ENCODE data around the gene RAPGEFL1. TPM values are rescaled to one million over a fixed set of nuclear protein-coding genes. Genes with fewer than 3 reads are reported as not detected.
"Not testable (repeated sequence)": the region's sequence is repeated elsewhere in the genome, so short reads cannot be mapped to it uniquely, and the experiment has no call there.

Gene RAPGEFL1
- total RNA-seq, 3 donors from 2014 or later: 5.7 to 6.7 (median 6.1) TPM

DNA sequence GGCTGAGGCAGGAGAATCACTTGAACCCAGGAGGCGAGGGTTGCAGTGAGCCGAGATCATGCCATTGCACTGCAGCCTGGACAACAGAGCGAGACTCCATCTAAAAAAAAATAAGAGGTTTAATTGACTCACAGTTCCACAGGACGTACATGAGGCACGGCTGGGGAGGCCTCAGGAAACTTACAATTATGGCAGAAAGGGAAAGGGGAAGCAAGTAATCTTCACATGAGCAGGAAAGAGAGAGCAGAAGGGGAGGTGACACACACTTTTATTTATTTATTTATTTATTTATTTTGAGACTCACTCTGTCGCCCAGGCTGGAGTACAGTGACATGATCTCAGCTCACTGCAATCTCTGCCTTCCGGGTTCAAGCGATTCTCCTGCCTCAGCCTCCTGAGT is 28.9 kb downstream of the RAPGEFL1 start:
- not testable (repeated sequence) for H3K4me1 Mint-ChIP-seq (ENCODE audit: low read depth); H3K36me3 Mint-ChIP-seq (ENCODE audit: insufficient read depth); DNase-seq; ATAC-seq; H3K9me3 Mint-ChIP-seq; H3K27me3 Mint-ChIP-seq (ENCODE audit: low read depth); H3K4me3 Mint-ChIP-seq

DNA sequence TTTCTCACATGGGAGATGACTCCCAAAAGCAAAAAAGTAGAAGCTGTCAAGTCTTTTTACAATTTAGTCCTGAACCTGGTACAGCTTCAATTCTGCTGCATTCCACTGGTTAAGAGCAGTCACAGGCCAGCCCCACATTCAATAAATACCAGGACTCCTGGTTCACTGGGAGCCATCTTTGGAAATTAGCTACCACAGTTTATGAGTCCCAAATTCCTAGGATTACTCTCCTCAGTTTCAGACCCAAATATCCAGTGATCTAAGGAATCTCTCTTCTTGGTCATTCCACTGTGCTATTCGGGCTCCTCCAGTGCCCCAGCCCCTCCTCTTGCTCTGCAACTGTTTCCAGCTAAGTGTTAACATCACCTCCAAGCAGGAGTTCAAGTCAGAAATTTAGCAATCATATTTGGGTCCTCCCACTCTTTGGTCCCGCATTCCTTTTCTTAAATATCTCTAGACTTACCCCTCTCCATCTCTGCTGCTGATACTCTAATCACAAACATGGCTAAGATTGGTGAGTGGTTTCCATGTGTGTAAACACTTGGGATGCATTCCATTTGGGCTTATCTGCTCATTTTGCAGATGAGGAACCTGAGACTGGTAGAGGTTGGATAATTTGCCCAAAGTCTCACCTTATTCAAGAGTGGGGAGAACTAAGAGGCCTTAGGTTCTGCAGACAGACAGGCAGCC is 32.3 kb downstream of the RAPGEFL1 start:
- Mint-ChIP-seq H3K27me3 (ENCODE audit: low read depth) (no peaks in the 10 kb centered on the region), H3K36me3 (ENCODE audit: insufficient read depth) (no peaks in the 10 kb centered on the region), H3K9me3 (no peaks in the 10 kb centered on the region), H3K4me1 (ENCODE audit: low read depth) (no peaks in the 10 kb centered on the region), H3K4me3 (no peak overlapping the region)
- no peak for DNase-seq
- ATAC-seq: no peak

DNA sequence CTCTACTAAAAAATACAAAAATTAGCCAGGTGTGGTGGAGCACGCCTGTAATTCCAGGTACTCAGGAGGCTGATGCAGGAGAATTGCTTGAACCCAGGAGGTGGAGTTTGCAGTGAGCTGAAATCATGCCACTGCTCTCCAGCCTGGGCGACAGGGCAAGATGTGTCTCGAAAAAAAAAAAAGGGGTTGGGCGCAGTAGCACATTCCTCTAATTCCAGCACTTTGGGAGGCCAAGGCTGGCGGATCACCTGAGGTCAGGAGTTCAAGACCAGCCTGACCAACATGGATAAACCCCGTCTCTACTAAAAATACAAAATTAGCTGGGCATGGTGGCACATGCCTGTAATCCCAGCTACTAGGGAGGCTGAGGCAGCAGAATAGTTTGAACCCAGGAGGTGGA is 36.6 kb downstream of the RAPGEFL1 start:
- DNase-seq; H3K27me3 Mint-ChIP-seq (ENCODE audit: low read depth); H3K9me3 Mint-ChIP-seq; ATAC-seq; H3K4me3 Mint-ChIP-seq; H3K4me1 Mint-ChIP-seq (ENCODE audit: low read depth); H3K36me3 Mint-ChIP-seq (ENCODE audit: insufficient read depth): not testable (repeated sequence)

DNA sequence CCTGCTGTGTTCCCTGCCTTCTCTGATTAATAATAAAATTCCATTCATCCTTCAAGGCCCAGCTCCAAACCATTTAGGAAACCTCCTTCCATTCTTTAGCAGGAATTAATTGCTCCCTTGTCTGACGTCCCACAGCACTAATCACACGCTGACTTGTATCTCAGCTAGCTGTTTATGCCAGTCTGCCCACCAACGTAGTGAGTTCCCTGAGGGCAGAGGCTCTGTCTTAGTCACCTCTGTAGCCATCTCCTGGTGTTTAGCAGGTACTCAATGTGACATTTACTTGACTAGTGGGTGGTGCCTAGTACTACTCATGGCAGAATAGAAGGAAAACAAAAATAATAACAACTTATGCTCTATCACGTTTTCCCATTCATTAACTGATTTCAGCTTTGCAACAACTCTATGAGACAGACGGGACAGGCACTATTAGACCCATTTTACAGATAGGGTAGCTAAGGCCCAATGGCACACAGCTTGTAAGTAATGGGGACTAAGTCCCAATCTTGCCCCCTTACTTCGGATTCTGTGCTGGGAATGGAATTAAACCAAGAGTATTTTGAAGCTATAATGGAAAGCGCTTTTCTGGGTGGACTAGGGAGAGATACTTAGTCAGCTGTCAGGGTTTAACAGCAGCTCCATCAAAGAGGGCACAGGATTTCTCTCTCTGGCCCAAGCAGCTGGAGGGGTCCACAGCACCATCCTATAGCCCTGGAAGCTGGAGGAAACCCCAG is 40.9 kb downstream of the RAPGEFL1 start:
- DNase-seq: no peak
- H3K36me3 Mint-ChIP-seq (ENCODE audit: insufficient read depth): no peaks in the 10 kb centered on the region
- ATAC-seq: no peak

DNA sequence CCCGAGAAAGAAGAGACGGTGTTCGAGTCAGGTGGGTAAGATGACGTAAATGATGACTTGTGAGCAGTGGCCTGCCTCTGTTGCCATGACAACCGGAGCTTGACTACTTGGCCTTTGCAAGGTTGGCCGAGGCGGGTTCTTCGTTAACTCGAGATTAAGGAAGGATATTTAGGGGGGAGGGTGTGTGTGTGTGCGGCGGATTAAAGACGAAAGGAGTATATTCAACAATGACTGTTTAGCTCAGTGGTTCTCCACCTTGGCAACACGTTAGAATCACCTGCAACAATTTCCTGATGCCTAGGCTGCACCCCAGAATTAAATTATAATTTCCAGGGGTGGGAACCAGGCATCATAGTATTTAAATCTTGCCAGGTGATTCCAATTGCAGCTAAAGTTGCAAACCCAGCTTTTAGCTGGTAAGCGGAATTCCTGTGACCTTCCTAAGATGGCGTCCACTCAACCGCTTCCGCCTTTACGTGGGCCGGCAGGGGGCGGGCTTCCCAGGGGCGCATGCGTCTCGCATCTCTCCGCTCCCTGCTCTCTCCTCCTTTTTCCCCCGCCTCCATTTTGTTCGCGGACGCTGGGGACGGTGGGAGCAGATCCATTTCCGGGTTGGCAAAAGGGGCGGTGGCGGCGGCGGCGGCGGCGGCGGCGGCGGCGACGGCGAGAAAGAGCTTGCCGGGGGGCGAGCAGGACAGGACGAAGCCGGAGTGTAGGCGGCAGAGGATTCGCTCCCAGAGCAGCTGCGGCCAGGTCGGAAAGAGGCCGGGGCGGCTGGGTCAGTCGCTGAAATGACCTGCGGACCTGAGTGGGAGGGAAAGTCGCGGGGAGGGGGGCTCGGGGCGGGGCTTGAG is 41.7 kb downstream of the RAPGEFL1 start, which contains the start of gene WIPF2:
Gene WIPF2 (plus strand): TSS at position 565 of the 854 bp plus-strand sequence. CDS start 37,156 bp downstream, outside the sequence.
- peak; percentile 95 for DNase-seq
- peak; percentile 95 to 96 for ATAC-seq
- peak within 1 kb of the TSS; percentile 93 for H3K4me3 Mint-ChIP-seq
- H3K36me3 Mint-ChIP-seq (ENCODE audit: insufficient read depth): peaks cover 2% of the 10 kb centered on the region
- peaks cover 27% of the 10 kb centered on the region for H3K4me1 Mint-ChIP-seq (ENCODE audit: low read depth)
- H3K27me3 Mint-ChIP-seq (ENCODE audit: low read depth): no peaks in the 10 kb centered on the region
- H3K9me3 Mint-ChIP-seq: no peaks in the 10 kb centered on the region

More for the DNA sequence above, 40.9 kb downstream of the RAPGEFL1 start:
- Mint-ChIP-seq H3K27me3 (ENCODE audit: low read depth) (no peaks in the 10 kb centered on the region), H3K4me1 (ENCODE audit: low read depth) (peaks cover 23% of the 10 kb centered on the region), H3K9me3 (no peaks in the 10 kb centered on the region), H3K4me3 (peak overlapping the region; percentile 93)

DNA sequence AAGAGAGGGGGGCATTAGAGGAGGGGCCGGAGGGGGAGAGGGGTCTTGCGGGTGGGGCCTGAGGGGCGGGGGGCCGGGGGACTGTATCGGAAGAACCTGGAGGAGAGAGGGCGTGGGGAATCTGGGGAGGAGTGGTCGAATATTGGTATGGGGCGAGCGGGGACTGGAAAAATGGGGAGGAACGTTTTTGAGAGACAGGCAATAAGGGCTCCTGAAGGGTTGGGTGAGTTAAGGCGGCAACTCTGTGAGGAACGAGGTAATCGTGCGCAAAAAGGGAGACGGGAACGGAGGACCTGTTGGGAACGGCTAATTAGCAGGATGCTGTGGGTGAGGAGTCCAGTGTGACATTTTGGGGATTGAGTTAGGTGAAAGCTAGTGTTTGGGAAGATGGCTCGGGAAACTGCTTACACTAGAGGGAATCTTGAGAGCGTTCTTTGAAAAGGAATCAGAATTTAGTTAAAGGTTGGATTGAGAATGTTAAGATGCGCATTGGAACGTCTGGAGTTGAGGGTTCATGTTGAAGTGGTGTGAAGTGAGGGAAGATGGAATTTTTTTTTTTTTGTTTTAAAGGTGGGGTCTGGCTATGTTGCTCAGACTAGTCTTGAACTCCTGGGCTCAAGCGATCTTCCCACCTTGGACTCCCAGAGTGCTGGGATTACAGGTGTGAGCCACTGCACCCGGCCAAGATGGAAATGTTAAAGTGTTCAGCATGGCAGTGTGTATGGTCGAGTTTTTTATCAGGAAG is 42.5 kb downstream of the RAPGEFL1 start:
- Mint-ChIP-seq H3K27me3 (ENCODE audit: low read depth) (no peaks in the 10 kb centered on the region), H3K36me3 (ENCODE audit: insufficient read depth) (peaks cover 5% of the 10 kb centered on the region), H3K9me3 (no peaks in the 10 kb centered on the region), H3K4me3 (peak overlapping the region; percentile 93), H3K4me1 (ENCODE audit: low read depth) (peaks cover 31% of the 10 kb centered on the region)
- DNase-seq (peak; percentile 6), ATAC-seq (peak; percentile 39 to 40)

DNA sequence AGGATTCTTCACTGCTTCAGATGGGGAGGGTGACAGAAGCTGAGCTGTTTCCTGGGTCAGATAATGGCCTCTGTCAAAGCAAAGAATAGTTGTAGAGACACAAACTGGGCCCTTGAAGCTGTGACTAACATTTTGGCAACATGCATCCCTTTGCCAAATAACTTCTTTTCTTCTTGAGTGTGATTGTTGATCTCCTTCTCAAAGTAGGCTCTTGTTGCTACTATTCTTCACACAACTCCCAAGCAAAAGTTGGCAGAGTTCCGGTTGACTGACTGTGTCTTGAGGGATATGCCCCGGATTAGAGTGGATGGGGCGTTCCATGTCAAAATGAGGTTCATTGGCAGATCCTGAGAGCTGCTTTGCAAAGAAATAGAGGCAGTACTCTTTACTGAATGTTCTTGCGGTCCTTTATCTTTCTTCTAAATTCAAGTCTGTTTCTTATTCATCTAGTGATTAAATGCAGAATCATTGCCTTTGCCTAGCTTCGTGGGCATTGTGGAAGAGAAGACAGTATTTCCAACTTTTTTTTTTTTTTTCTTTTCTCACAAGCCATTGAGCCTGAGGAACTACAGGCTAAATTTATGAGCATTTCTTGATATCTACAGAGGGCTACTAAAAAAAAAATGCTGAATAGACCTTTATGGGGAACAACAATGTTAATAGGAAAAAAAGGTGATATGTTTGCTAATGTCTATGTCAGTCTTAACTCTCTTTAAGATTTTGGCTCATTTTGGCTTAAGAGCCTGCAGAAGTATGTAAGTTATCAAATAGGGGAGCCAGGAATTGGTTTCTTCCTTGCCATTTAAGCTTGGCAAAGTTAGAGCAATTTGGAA is 47.7 kb downstream of the RAPGEFL1 start:
- Mint-ChIP-seq H3K4me3 (no peak overlapping the region), H3K9me3 (no peaks in the 10 kb centered on the region), H3K4me1 (ENCODE audit: low read depth) (peaks cover 31% of the 10 kb centered on the region), H3K27me3 (ENCODE audit: low read depth) (no peaks in the 10 kb centered on the region), H3K36me3 (ENCODE audit: insufficient read depth) (peaks cover 13% of the 10 kb centered on the region)
- DNase-seq: no peak
- no peak for ATAC-seq

DNA sequence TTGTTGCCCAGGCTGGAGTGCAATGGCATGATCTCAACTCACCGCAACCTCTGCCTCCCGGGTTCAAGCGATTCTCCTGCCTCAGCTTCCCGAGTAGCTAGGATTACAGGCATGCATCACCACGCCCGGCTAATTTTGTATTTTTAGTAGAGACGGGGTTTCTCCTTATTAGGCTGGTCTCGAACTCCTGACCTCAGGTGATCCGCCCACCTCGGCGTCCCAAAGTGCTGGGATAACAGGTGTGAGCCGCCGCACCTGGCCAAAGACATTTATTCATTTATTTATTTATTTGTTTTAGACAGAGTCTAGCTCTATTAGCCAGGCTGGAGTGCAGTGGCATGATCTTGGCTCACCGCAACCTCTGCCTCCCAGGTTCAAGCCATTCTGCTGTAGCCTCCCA is 51.9 kb downstream of the RAPGEFL1 start:
- H3K9me3 Mint-ChIP-seq; DNase-seq; H3K4me3 Mint-ChIP-seq; ATAC-seq; H3K27me3 Mint-ChIP-seq (ENCODE audit: low read depth): not testable (repeated sequence)
- peaks cover 30% of the 10 kb centered on the region for H3K4me1 Mint-ChIP-seq (ENCODE audit: low read depth)
- H3K36me3 Mint-ChIP-seq (ENCODE audit: insufficient read depth): peaks cover 18% of the 10 kb centered on the region

DNA sequence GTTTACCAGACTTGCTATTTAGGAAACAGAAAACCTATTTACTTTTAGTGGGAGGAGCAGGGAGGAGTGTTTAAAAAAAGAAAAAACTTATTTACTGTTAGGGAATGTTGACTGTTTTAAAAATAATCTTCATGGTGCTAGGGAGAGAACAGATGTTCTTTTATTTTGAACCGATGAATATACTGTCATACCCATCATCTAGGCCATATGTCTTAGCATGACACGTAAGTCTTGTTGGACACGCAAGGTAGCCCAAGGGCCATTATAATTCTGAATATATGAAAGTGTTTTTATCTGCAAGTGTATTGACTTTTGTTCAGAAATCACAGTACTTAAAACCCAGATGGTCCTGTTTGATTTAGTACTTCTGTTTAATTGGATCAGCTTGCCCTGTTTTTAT is 53.4 kb downstream of the RAPGEFL1 start:
- ATAC-seq (no peak), DNase-seq (no peak)
- Mint-ChIP-seq H3K36me3 (ENCODE audit: insufficient read depth) (peaks cover 17% of the 10 kb centered on the region), H3K27me3 (ENCODE audit: low read depth) (no peaks in the 10 kb centered on the region), H3K9me3 (no peaks in the 10 kb centered on the region), H3K4me1 (ENCODE audit: low read depth) (peaks cover 21% of the 10 kb centered on the region), H3K4me3 (no peak overlapping the region)

DNA sequence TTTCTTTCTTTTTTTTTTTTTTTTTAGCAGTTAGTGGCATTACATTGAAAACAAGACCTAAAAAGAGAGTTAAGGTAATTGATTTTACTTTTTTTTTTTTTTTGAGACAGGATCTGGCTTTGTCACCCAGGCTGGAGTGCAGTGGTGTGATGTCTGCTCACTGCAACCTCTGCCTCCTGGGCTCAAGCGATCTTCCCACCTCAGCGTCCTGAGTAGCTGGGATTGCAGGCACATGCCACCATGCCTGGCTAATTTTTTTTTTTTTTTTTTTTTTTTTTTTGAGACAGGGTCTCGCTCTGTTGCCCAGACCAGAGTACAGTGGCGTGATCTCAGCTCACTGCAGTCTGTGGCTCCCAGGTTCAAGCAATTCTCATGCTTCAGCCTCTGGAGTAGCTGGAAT is 54.7 kb downstream of the RAPGEFL1 start:
- ATAC-seq; DNase-seq; H3K4me3 Mint-ChIP-seq; H3K27me3 Mint-ChIP-seq (ENCODE audit: low read depth); H3K9me3 Mint-ChIP-seq: not testable (repeated sequence)
- peaks cover 20% of the 10 kb centered on the region for H3K4me1 Mint-ChIP-seq (ENCODE audit: low read depth)
- peaks cover 18% of the 10 kb centered on the region for H3K36me3 Mint-ChIP-seq (ENCODE audit: insufficient read depth)

DNA sequence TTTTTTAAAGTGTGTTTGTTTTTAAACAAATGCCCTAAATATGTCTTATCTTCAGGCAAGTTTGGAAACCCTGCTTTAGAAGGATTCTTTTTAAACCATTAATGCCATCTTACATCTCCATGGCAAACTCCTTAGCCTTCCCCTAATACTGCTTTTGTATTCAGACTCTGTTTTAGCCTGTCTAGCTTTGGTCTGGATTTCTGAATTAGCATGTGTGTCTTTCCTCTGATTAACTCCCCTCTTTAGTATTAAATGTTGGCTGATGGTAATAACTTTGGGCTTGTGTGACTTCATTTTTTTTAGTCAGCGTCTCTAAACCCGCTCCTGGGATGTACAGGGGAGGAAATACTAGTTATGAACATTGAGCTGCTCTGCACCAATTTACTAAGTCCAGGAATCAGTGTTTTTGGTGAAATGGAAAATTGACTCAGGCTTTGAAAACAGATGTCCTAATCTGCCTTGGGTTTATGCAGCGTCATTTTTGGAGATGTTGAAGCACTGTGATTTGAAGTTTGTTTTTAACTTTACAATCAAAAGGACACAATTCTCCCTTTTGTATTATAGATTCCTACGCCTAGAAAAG is 64.1 kb downstream of the RAPGEFL1 start:
- no peak overlapping the region for H3K4me3 Mint-ChIP-seq

DNA sequence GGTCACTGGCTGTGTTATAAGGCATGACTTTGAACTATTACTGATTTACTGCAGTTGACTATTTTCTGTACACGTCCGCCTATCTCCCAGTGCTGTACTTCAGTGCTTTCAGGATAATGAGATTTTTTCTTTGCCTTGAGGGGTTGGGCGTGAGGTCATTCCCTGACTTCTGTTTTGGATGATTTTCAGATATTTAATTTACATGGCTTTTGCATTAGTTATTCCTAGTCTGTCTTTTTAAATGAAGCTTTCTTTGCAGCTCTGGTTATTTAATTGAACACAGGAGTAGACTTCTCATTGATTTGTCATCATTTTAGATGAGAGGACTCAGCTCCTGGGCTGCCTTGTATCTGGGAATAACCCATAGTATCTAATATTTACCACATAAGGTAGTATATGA is 65.5 kb downstream of the RAPGEFL1 start:
- H3K4me1 Mint-ChIP-seq (ENCODE audit: low read depth): peaks cover 28% of the 10 kb centered on the region
- no peak overlapping the region for H3K4me3 Mint-ChIP-seq
- DNase-seq: no peak
- H3K9me3 Mint-ChIP-seq: no peaks in the 10 kb centered on the region
- ATAC-seq: no peak
- H3K27me3 Mint-ChIP-seq (ENCODE audit: low read depth): no peaks in the 10 kb centered on the region
- H3K36me3 Mint-ChIP-seq (ENCODE audit: insufficient read depth): peaks cover 9% of the 10 kb centered on the region

More for the DNA sequence above, 64.1 kb downstream of the RAPGEFL1 start:
- H3K36me3 Mint-ChIP-seq (ENCODE audit: insufficient read depth): peaks cover 12% of the 10 kb centered on the region
- H3K4me1 Mint-ChIP-seq (ENCODE audit: low read depth): peaks cover 28% of the 10 kb centered on the region
- no peaks in the 10 kb centered on the region for H3K27me3 Mint-ChIP-seq (ENCODE audit: low read depth)
- ATAC-seq (no peak), DNase-seq (no peak)
- H3K9me3 Mint-ChIP-seq: no peaks in the 10 kb centered on the region

DNA sequence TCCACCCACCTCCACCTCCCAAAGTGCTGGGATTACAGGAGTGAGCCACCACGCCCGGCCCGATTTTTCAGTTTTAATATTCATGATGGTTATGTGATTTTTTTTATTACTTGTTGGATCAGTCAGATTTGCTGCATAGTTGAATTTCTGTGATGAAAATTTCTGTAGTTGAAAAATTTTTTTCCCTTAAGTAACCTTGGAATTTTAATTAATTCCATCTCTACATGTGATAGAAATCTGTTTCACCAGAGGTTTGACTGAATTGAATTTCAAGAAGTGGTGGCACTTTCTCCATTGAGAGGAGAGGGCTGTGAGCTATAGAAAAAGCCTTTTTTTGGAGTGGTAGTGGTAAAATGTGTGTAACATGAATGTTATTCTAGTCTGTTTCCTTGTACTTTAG is 66.5 kb downstream of the RAPGEFL1 start:
- ATAC-seq (no peak), DNase-seq (no peak)
- H3K4me3 Mint-ChIP-seq: no peak overlapping the region
- no peaks in the 10 kb centered on the region for H3K27me3 Mint-ChIP-seq (ENCODE audit: low read depth)
- H3K36me3 Mint-ChIP-seq (ENCODE audit: insufficient read depth): peaks cover 9% of the 10 kb centered on the region
- H3K9me3 Mint-ChIP-seq: no peaks in the 10 kb centered on the region
- H3K4me1 Mint-ChIP-seq (ENCODE audit: low read depth): peaks cover 30% of the 10 kb centered on the region

All from activated T-cell treated with anti-CD3 and anti-CD28 coated beads, Interleukin-2, amount 50 U/mL, for 4 hours (primary cell).